Transverse colon (tissue), 4 donors: ENCODE measurements around the gene DYNC1LI1. TPM values are rescaled to one million over a fixed set of nuclear protein-coding genes. Genes with fewer than 3 reads are reported as not detected.

Experiments used
- DNase-seq: peaks from one replicate; pipeline ENCODE4 v3.0.0-alpha.2; 2019
- H3K27ac ChIP-seq, 4 donors: fragments of 200-600 bp; sonication (generic); 2 replicates each; pipeline ENCODE4 v1.5.1; 2016 to 2018; ENCODE audit warnings: inconsistent platforms in 4 of 4
- H3K27me3 ChIP-seq: fragments of 200-600 bp; sonication (generic); 2 replicates; pipeline ENCODE4 v1.5.1; 2017; ENCODE audit warnings: inconsistent platforms
- H3K36me3 ChIP-seq, 4 donors: fragments of 200-600 bp; sonication (generic); 2 replicates each; pipeline ENCODE4 v1.5.1; 2017 to 2019; ENCODE audit warnings: inconsistent platforms in 4 of 4
- H3K4me1 ChIP-seq, 4 donors: fragments of 200-600 bp; sonication (generic); 2 replicates each; pipeline ENCODE4 v1.5.1; 2017 to 2020; ENCODE audit warnings: inconsistent platforms in 4 of 4
- H3K4me3 ChIP-seq, 4 donors: fragments of 200-600 bp; sonication (generic); 1 replicate in 1 of 4; 2 replicates in 3 of 4; pipeline versions ENCODE4 v1.5.1 to v1.6.1; 2017 to 2019; ENCODE audit warnings: inconsistent platforms in 4 of 4
- H3K9me3 ChIP-seq, 2 donors: fragments of 200-600 bp; sonication (generic); 2 replicates each; pipeline ENCODE4 v1.5.1; 2017 to 2019; ENCODE audit warnings: inconsistent platforms in 2 of 2
- CTCF ChIP-seq, 5 experiments: fragments of 200-600 bp in 3 of 5; fragments of 450-650 bp in 2 of 5; sonication (generic) in 3 of 5; IDR thresholded peaks; 1 replicate in 2 of 5; 2 replicates in 3 of 5; pipeline ENCODE4 v1.5.1; 2016 to 2017; ENCODE audit warnings: antibody characterized with exemption in 5 of 5, inconsistent platforms in 3 of 5, mild to moderate bottlenecking in 2 of 5, moderate library complexity in 1 of 5
- EP300 ChIP-seq: sonication (generic); formaldehyde crosslinking; IDR thresholded peaks from one replicate; pipeline ENCODE4 v1.6.1; 2017; ENCODE audit warnings: antibody characterized with exemption, low read depth
- POLR2A ChIP-seq: fragments of 450-650 bp; IDR thresholded peaks from one replicate; pipeline ENCODE4 v1.6.1; 2016; ENCODE audit warnings: antibody characterized with exemption, mild to moderate bottlenecking, moderate library complexity
- POLR2AphosphoS5 ChIP-seq, 3 donors: sonication (generic); formaldehyde crosslinking; IDR thresholded peaks; one replicate each; pipeline ENCODE4 v1.6.1; 2016; ENCODE audit warnings: antibody characterized with exemption in 3 of 3
- WGBS, 2 donors: methylation state at CpG; one replicate each; pipeline ENCODE4 v1.1.5; 2018; ENCODE audit warnings: low coverage in 1 of 2; 5-methylcytosine and 5-hydroxymethylcytosine counted together
- in situ Hi-C, 4 donors: fragments of 200-750 bp; cut with MboI; loops; one replicate each; pipeline versions ENCODE4 v1.15.0 to v1.15.1; 2017; ENCODE audit warnings: low sequenced_read_pairs in 3 of 4, low pct_ligation_motif_present in 1 of 4, low pct_unique_long_range_greater_than_20kb in 1 of 4
- intact Hi-C: fragments of 100-400 bp; cut with DNase I; formaldehyde crosslinking; loops from one replicate; pipeline ENCODE4 v1.15.1; 2023; ENCODE audit warnings: low total_unique reads
- total RNA-seq, 4 donors: library from RNA; depleted of rRNA; stranded (reverse); fragments of >200 nt; gene quantifications; one replicate each; pipeline ENCODE4 v1.1.0, GENCODE V29; 2016

Gene DYNC1LI1
- total RNA-seq, 4 donors from 2014 or later, result 2.4 to 25.9 (median 12.1) TPM

- in situ Hi-C loops, result no loop called here
- Histone ChIP-seq H3K9me3 (no peaks in the 10 kb centered on the region), H3K27ac (no peak overlapping the region), H3K27me3 (no peaks in the 10 kb centered on the region), H3K36me3 (peaks cover 0 to 32% (median 11%) of the 10 kb centered on the region in 4 donors), H3K4me1 (peaks cover 0 to 6% (median under 1%) of the 10 kb centered on the region in 4 donors), H3K4me3 (no peak overlapping the region)
- intact Hi-C loops, result no loop called here
- TF ChIP-seq EP300 (no peak), CTCF (IDR thresholded peaks at IDR 0.05) (no peak), POLR2AphosphoS5 (IDR thresholded peaks at IDR 0.05) (no peak), POLR2A (no peak)
- WGBS, 2 donors, result 88 to 89% methylated on average over 3 of the region's 3 CpGs
- DNase-seq, result no peak
Measured at GRCh38 chr3:32487781-32488473, 82.7 kb downstream of the DYNC1LI1 start.

- Histone ChIP-seq H3K36me3 (peaks cover 0 to 31% (median 11%) of the 10 kb centered on the region in 4 donors), H3K9me3 (no peaks in the 10 kb centered on the region), H3K4me3 (no peak overlapping the region), H3K4me1 (no peaks in the 10 kb centered on the region), H3K27me3 (no peaks in the 10 kb centered on the region), H3K27ac (no peak overlapping the region)
- no peak for DNase-seq
- 77 to 87% methylated on average over 6 of the region's 6 CpGs for WGBS, 2 donors
- in situ Hi-C loops, result no loop called here
- no peak for TF ChIP-seq EP300
- TF ChIP-seq POLR2A, result no peak
- no peak for TF ChIP-seq CTCF (IDR thresholded peaks at IDR 0.05)
- TF ChIP-seq POLR2AphosphoS5 (IDR thresholded peaks at IDR 0.05), result no peak
- intact Hi-C loops, result no loop called here
Measured at GRCh38 chr3:32484436-32484835, 86.2 kb downstream of the DYNC1LI1 start.

- in situ Hi-C loops (no loop called here), intact Hi-C loops (no loop called here)
- H3K27ac ChIP-seq, result no peak overlapping the region
- no peak overlapping the region for H3K4me3 ChIP-seq
- peaks cover 0 to 31% (median 11%) of the 10 kb centered on the region in 4 donors for H3K36me3 ChIP-seq
- TF ChIP-seq POLR2AphosphoS5 (IDR thresholded peaks at IDR 0.05), result no peak
- no peak for TF ChIP-seq CTCF (IDR thresholded peaks at IDR 0.05)
- no peak for TF ChIP-seq POLR2A
- no peak for TF ChIP-seq EP300
- H3K27me3 ChIP-seq, result no peaks in the 10 kb centered on the region
- no peaks in the 10 kb centered on the region for H3K4me1 ChIP-seq
- no peak for DNase-seq
- no peaks in the 10 kb centered on the region for H3K9me3 ChIP-seq
- WGBS, 2 donors, result 46 to 71% methylated on average over 1 of the region's 1 CpG
Measured at GRCh38 chr3:32483772-32484171, 86.9 kb downstream of the DYNC1LI1 start.

- in situ Hi-C loops (no loop called here), intact Hi-C loops (no loop called here)
- DNase-seq, result no peak
- Histone ChIP-seq H3K27ac (no peak overlapping the region), H3K4me1 (no peaks in the 10 kb centered on the region), H3K9me3 (no peaks in the 10 kb centered on the region), H3K27me3 (no peaks in the 10 kb centered on the region), H3K36me3 (peaks cover 0 to 31% (median 7%) of the 10 kb centered on the region in 4 donors), H3K4me3 (no peak overlapping the region)
- 83 to 86% methylated on average over 1 of the region's 1 CpG for WGBS, 2 donors
- no peak for TF ChIP-seq POLR2AphosphoS5 (IDR thresholded peaks at IDR 0.05)
- TF ChIP-seq CTCF (IDR thresholded peaks at IDR 0.05), result no peak
- no peak for TF ChIP-seq POLR2A
- TF ChIP-seq EP300, result no peak
Measured at GRCh38 chr3:32482693-32483092, 88.0 kb downstream of the DYNC1LI1 start.
